Heart left ventricle (tissue), 16 donors: Measurements from ENCODE around the gene RNF224. TPM values are rescaled to one million over a fixed set of nuclear protein-coding genes. Genes with fewer than 3 reads are reported as not detected.
A peak's percentile ranks its signal among the peaks of the same experiment; 100 is the strongest.

Experiments used
- ATAC-seq, 4 donors: fragments of 200-7000 bp; cut with Tn5 transposase; one replicate each; pipeline ENCODE4 v1.9.1; 2020 to 2022; ENCODE audit warnings: moderate library complexity in 4 of 4, mild to moderate bottlenecking in 3 of 4, moderate number of reproducible peaks in 1 of 4
- DNase-seq, 5 donors: peaks; one replicate each; pipeline ENCODE4 v3.0.0-alpha.2; 2020
- H3K27ac ChIP-seq, 12 donors: fragments of 200-600 bp; sonication (generic) in 4 of 12; one replicate each; pipeline versions ENCODE4 v1.5.0 to v1.8.0; 2016 to 2022; ENCODE audit warnings: mild to moderate bottlenecking in 2 of 12
- H3K27me3 ChIP-seq, 9 donors: fragments of 200-600 bp; sonication (generic) in 2 of 9; one replicate each; pipeline versions ENCODE4 v1.5.1 to v1.8.0; 2016 to 2022; ENCODE audit warnings: mild to moderate bottlenecking in 3 of 9
- H3K36me3 ChIP-seq, 9 donors: fragments of 200-600 bp; sonication (generic) in 2 of 9; one replicate each; pipeline versions ENCODE4 v1.5.0 to v1.8.0; 2018 to 2022; ENCODE audit warnings: mild to moderate bottlenecking in 2 of 9
- H3K4me1 ChIP-seq, 12 donors: fragments of 200-600 bp; sonication (generic) in 4 of 12; one replicate each; pipeline versions ENCODE4 v1.5.0 to v1.8.0; 2016 to 2022; ENCODE audit warnings: mild to moderate bottlenecking in 3 of 12
- H3K4me3 ChIP-seq, 12 donors: fragments of 200-600 bp; sonication (generic) in 4 of 12; one replicate each; pipeline versions ENCODE4 v1.5.0 to v1.8.0; 2017 to 2022; ENCODE audit warnings: mild to moderate bottlenecking in 9 of 12, moderate library complexity in 4 of 12
- H3K9me3 ChIP-seq, 12 donors: fragments of 200-600 bp; sonication (generic) in 4 of 12; one replicate each; pipeline versions ENCODE4 v1.5.0 to v1.8.0; 2016 to 2022; ENCODE audit warnings: mild to moderate bottlenecking in 1 of 12
- POLR2A ChIP-seq, 2 donors: fragments of 450-650 bp; IDR thresholded peaks; one replicate each; pipeline ENCODE4 v1.6.1; 2017; ENCODE audit warnings: antibody characterized with exemption in 2 of 2, mild to moderate bottlenecking in 2 of 2, moderate library complexity in 2 of 2
- WGBS, 4 donors: extraction: QIAGEN DNeasy Blood & Tissue Kit in 2 of 4; methylation state at CpG; one replicate each; pipeline versions ENCODE4 v1.1.5 to v1.1.7; 2013 to 2018; 5-methylcytosine and 5-hydroxymethylcytosine counted together
- intact Hi-C, 10 donors: fragments of 100-400 bp; cut with DNase I; formaldehyde crosslinking; loops; one replicate each; pipeline versions ENCODE4 v1.11.1 to v1.14.2; 2022
- polyA plus RNA-seq, 2 donors: library from polyadenylated mRNA; stranded (reverse); fragments of 200-250 nt; gene quantifications; one replicate each; pipeline ENCODE4 v1.2.3, GENCODE V29; 2013
- total RNA-seq, 9 donors: library from RNA; depleted of rRNA in 2 of 9; stranded (reverse); fragments of >200 nt in 2 of 9; fragmentation: NEBNext Ultra II Directional in 3 of 9; extraction: Animal tissue kit (Norgen Biotek cat#: 25700) in 3 of 9; gene quantifications; one replicate each; pipeline versions ENCODE4 v1.1.0 to v1.2.4, GENCODE V29; 2016 to 2023
- TF ChIP-seq, protein P1 (sequence below), 12 donors: fragments of 200-600 bp; sonication (generic) in 4 of 12; IDR thresholded peaks; one replicate each; pipeline versions ENCODE4 v1.5.0 to v1.8.0; 2018 to 2022; ENCODE audit warnings: antibody characterized with exemption in 12 of 12, mild to moderate bottlenecking in 5 of 12
- donor health status: ischemic (EF 13 %, LVEDD 7.1; RV severe dilation, severe dysfunction).
- donor health status: healthy with polysubstance abuse.
- donor health status: DM: no; HTN: yes; CAD: no.
- donor health status: DM: no; HTN: no; CAD: no.
- donor health status: ischemic (EF 25% LVEDD 6.9; RV normal size, moderate dysfunction).
- donor health status: ischemic (EF 25% LVEDD 5.7; RV mildly dilated, moderate dysfunction).
- donor health status: healthy.
- donor health status: DM: yes; HTN: yes; CAD: no.
- donor health status: ischemic (EF 35%, LVEDD 5.7; RV mildly dilated, moderate dysfunction).
- donor health status: nonischemic (EF 11% LVEDD 7.7; RV severe dilation, severe dysfunction).
- donor health status: DM: yes; HTN: yes; CAD: no.
- donor health status: PGD.
- donor health status: ischemic (EF 29% LVEDD 5.4; RV normal size, mild dysfunction).
- donor health status: nonischemic (EF 23%, LVEDD 6.1; RV moderate dilation, normal function).

Gene RNF224
- total and polyA plus RNA-seq, 11 donors = not detected

- ATAC-seq (peak in 1 of 4 donors; percentile 7), DNase-seq (no peak)
- H3K9me3 ChIP-seq = no peaks in the 10 kb centered on the region
- TF ChIP-seq, protein P1, sequence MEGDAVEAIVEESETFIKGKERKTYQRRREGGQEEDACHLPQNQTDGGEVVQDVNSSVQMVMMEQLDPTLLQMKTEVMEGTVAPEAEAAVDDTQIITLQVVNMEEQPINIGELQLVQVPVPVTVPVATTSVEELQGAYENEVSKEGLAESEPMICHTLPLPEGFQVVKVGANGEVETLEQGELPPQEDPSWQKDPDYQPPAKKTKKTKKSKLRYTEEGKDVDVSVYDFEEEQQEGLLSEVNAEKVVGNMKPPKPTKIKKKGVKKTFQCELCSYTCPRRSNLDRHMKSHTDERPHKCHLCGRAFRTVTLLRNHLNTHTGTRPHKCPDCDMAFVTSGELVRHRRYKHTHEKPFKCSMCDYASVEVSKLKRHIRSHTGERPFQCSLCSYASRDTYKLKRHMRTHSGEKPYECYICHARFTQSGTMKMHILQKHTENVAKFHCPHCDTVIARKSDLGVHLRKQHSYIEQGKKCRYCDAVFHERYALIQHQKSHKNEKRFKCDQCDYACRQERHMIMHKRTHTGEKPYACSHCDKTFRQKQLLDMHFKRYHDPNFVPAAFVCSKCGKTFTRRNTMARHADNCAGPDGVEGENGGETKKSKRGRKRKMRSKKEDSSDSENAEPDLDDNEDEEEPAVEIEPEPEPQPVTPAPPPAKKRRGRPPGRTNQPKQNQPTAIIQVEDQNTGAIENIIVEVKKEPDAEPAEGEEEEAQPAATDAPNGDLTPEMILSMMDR (IDR thresholded peaks at IDR 0.05) = no peak
- TF ChIP-seq POLR2A (IDR thresholded peaks at IDR 0.05) = no peak
- H3K4me1 ChIP-seq = peaks cover 0 to 4% (median 0%) of the 10 kb centered on the region in 12 donors
- intact Hi-C loops = loop anchor here in 4 of 10 donors (10.0 kb wide), 2 partner anchors 55 to 65 kb away; partner anchors contain the start of gene DPP7 (in 1 of the 4)
- peaks cover 0 to 76% (median 60%) of the 10 kb centered on the region in 9 donors for H3K36me3 ChIP-seq
- no peak overlapping the region for H3K4me3 ChIP-seq
- 93 to 96% (median 95%) methylated on average over 12 to 17 of the region's 17 CpGs for WGBS, 4 donors
- no peak overlapping the region for H3K27ac ChIP-seq
- H3K27me3 ChIP-seq = no peaks in the 10 kb centered on the region
Observed at GRCh38 chr9:137179761-137180160, 47.5 kb upstream of the RNF224 start.

- ATAC-seq = no peak
- no peak for DNase-seq
- no peak overlapping the region for H3K4me3 ChIP-seq
- TF ChIP-seq POLR2A (IDR thresholded peaks at IDR 0.05) = no peak
- TF ChIP-seq, protein P1 (IDR thresholded peaks at IDR 0.05) = no peak
- 91 to 96% (median 94%) methylated on average over 6 to 20 of the region's 20 CpGs for WGBS, 4 donors
- intact Hi-C loops = loop anchor here in 4 of 10 donors (10.0 kb wide), 2 partner anchors 56 to 66 kb away; partner anchors contain the start of gene DPP7 (in 1 of the 4)
- peaks cover 0 to 9% (median 0%) of the 10 kb centered on the region in 12 donors for H3K4me1 ChIP-seq
- H3K36me3 ChIP-seq = peaks cover 0 to 84% (median 62%) of the 10 kb centered on the region in 9 donors
- no peaks in the 10 kb centered on the region for H3K9me3 ChIP-seq
- H3K27me3 ChIP-seq = no peaks in the 10 kb centered on the region
- no peak overlapping the region for H3K27ac ChIP-seq
Observed at GRCh38 chr9:137180491-137180890, 46.8 kb upstream of the RNF224 start.

GRCh38 chr9:137181680-137182079, 45.6 kb upstream of the RNF224 start:
- Histone ChIP-seq H3K36me3 (peaks cover 0 to 94% (median 68%) of the 10 kb centered on the region in 9 donors), H3K27ac (no peak overlapping the region), H3K27me3 (no peaks in the 10 kb centered on the region), H3K4me3 (no peak overlapping the region), H3K4me1 (peaks cover 0 to 21% (median 7%) of the 10 kb centered on the region in 12 donors), H3K9me3 (no peaks in the 10 kb centered on the region)
- intact Hi-C loops = loop anchor here in 4 of 10 donors (10.0 kb wide), 2 partner anchors 57 to 67 kb away; partner anchors contain the start of gene DPP7 (in 1 of the 4)
- DNase-seq = no peak
- WGBS, 4 donors = 90 to 96% (median 95%) methylated on average over 21 to 22 of the region's 22 CpGs
- no peak for ATAC-seq
- TF ChIP-seq POLR2A (IDR thresholded peaks at IDR 0.05) = no peak
- TF ChIP-seq, protein P1 (IDR thresholded peaks at IDR 0.05) = no peak

GRCh38 chr9:137182836-137183235, 44.5 kb upstream of the RNF224 start:
- no peak overlapping the region for H3K4me3 ChIP-seq
- WGBS, 4 donors = 86 to 96% (median 92%) methylated on average over 12 to 17 of the region's 17 CpGs
- peaks cover 7 to 33% (median 19%) of the 10 kb centered on the region in 12 donors for H3K4me1 ChIP-seq
- H3K9me3 ChIP-seq = no peaks in the 10 kb centered on the region
- peaks cover 0 to 87% (median 64%) of the 10 kb centered on the region in 9 donors for H3K36me3 ChIP-seq
- ATAC-seq (no peak), DNase-seq (no peak)
- intact Hi-C loops = loop anchor here in 4 of 10 donors (10.0 kb wide), 2 partner anchors 58 to 68 kb away; partner anchors contain the start of gene DPP7 (in 1 of the 4)
- TF ChIP-seq, protein P1 (IDR thresholded peaks at IDR 0.05) = no peak
- no peak for TF ChIP-seq POLR2A (IDR thresholded peaks at IDR 0.05)
- no peaks in the 10 kb centered on the region for H3K27me3 ChIP-seq
- no peak overlapping the region for H3K27ac ChIP-seq
